HG03378 (cell line): ENCODE data around the gene PLPP7.

Experiments
- ATAC-seq: cut with Tn5 transposase; IDR thresholded peaks from one replicate; pipeline ENCODE4 v1.9.1; 2021; ENCODE audit warnings: mild to moderate bottlenecking, moderate library complexity; ENCODE audit not compliant: unreplicated experiment

PLPP7 gene

DNA sequence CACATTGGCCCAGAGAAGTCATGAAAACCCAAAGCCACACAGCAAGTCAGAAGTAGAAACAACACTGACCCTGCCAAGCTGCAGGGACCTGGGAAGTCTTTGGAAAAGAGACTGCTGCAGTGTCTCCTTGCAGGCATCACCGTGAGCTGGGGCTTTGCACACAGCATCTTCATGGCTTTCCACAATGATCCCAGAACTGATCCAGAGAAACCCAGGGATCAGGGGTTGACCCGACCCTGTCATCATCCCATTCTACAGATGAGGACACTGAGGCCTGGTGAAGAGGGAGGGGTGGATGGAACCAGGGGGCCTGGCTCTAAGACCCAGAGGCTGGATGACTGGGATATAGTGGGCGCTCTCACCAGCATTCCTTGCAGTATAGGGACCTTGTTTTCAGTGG is 8.9 kb upstream of the PLPP7 start:
- ATAC-seq = no peak

DNA sequence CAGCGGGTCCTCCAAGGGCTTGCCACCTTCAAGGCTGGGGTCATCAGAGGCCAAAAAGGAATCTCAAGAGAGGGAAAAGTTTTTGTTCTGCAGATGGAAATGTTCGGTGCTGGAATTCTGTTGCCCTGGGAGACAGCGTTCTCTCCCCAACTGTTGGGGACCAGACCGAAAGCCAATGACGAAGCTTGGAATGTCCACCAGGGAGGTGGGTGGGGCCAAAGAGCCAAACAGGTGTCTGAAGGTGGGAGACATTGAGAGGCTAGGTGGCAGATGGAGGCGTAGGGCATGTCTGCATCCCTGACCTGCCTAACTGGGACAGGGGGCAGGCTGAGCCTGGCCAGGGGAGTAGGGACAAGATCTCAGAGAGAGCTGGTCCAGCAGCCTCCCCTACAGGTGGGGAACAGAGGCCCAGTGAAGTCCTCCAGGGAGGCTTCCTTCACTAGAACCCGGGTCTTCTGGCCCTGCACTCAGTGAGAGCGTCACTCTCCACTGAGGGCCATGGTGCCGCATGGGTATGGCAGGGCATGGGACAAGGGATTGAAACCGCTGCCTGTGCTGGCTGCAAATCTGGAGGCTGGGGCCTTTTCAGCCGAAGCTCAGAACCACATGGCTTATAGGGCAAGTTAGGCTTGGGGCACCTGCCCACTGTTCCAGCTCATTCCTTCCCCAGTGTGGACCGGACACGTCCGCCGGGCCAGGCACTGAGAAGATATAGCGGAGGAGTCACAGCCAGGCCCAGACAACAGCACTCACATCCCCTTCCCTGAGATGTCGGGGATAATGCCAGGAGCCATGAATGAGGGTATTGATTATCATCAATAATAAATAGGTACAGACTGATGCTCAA is 8.2 kb upstream of the PLPP7 start:
- no peak for ATAC-seq

DNA sequence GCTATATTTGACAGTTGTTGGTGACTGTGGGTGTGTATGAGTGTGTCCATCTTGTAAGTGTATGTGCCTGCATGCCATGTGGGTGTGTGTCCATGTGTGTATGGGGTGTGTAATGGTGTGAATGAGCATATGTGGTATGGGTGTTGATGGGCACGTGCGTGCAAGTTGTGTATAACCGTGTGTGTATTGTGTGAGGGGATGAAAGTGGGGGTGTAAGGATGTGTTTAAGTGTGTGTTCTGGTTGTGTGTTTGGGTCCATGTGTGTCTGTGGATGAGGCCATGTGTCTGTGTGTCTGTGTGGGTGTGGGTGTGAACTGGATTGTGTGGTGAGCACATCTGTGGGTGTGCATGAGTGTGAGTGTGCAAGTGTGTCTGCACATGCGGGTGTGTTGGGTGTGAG is 7.3 kb upstream of the PLPP7 start:
- ATAC-seq = no peak

DNA sequence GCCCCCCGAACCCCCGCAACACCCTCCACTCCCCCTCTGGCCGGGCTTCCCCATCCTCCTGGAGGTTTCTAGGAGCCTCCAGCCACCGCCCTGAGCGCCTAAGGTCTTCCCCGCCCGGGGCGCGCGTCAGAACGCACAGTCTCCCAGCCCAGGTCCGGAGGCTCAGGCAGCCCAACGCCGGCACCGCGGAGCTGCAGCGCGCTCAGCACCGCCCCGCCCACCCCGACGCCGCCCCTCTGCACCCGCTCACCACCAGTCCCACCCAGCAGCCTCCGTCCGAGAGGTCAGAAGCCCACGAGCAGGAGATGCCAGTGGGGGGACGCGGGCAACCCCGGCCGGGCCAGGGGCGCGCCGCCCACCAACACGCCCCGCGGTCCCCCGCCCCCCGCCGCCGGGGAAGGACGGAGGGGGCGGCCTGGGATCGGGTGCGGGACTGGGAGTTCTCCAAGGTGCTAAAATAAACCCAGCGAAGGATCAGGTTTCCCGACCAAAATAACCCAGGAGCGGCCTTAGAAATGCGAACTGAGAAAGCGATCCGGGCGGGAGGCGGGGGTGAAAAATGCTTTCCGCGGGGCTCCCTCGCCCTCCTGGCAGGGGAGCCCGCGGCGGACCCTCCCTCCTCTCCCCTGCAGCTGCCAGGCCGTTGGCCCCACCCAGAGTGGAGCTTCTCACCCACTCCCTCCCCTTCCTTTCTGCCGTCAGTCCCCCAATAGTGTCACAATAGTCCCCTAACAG is 6.7 kb upstream of the PLPP7 start:
- ATAC-seq = no peak

DNA sequence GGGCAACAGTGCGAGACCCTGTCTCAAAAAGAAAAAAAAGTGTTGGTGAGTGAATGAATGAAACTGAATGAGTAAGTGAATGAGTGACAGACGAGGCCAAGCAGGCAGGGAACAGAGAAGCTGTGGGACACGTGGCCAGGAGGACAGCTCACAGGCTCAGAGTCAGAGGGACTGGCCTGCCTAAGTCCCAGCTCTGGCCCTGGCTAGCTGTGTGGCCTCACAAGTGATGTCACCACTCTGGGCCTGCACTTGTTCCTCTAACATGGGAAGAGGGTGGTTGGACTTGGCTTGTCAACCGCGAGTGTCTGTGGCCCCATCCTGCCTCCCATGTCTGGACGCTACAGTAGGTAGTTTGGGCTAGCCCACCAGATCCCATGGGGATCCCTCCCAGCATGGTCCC is 4.7 kb upstream of the PLPP7 start:
- ATAC-seq = no peak

DNA sequence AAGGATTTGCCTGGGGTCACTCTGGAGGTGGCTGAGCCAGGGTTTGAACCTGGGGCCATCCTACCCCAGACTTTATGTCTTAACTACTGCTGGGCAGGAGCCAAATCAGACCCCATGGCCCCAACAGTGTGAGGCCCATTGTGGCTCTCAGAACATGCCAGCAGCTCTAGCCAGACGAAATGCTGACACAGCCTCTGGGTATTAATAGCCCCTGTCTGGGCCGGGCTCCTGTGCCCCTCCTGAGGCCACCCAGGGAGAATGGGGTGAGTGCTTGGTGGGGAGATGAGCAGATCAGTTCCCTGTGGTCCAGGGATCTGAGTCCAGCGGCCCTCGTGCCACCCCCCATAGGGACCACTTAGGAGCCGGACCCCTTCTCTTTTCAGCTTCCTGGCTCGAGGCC is 2.2 kb upstream of the PLPP7 start:
- ATAC-seq = no peak

DNA sequence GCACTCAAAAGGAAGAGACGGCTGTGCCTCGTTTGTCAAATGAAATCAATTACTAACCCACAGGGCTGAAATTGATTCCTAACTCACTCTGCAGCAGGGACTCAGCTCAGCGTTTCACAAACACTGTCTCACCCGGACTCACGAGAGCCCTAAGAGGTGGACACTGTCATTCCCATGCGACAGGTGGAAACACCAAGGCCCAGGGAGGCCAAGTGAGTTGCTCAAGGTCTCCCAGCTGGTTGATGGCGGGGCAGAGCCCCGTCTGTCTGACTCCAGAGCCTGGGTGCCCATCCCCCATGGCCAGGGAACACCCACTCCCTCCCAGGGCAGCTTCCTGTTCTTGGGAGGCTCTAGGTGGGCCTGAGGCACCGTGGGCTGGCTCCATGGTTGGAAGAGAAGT is 1.3 kb upstream of the PLPP7 start:
- ATAC-seq = no peak

DNA sequence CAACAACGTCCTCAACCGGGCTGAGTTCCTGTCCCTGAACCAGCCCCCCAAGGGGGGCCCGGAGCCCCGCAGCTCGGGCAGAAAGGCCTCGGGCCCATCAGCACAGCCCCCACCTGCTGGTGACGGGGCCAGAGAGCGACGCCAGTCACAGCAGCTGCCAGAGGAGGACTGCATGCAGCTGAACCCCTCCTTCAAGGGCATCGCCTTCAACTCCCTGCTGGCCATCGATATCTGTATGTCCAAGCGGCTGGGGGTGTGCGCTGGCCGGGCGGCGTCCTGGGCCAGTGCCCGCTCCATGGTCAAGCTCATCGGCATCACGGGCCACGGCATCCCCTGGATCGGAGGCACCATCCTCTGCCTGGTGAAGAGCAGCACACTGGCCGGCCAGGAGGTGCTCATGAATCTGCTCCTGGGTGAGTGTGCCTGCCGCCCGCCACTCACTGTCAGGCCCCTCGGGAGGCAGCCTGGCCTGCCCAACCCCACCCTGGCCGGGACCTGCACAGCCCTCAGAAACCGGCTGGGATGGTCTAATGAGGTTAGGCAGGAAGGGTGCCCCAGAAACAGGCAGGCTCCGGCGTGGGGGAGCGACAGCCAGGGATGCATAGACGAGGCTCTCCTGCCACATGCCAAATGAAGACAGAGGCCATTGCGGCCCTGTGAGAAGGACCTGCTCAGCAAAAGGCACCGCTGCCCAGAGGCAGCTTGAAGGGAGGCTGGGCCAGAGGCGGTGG is 678 bp downstream of the PLPP7 start:
- ATAC-seq = no peak

DNA sequence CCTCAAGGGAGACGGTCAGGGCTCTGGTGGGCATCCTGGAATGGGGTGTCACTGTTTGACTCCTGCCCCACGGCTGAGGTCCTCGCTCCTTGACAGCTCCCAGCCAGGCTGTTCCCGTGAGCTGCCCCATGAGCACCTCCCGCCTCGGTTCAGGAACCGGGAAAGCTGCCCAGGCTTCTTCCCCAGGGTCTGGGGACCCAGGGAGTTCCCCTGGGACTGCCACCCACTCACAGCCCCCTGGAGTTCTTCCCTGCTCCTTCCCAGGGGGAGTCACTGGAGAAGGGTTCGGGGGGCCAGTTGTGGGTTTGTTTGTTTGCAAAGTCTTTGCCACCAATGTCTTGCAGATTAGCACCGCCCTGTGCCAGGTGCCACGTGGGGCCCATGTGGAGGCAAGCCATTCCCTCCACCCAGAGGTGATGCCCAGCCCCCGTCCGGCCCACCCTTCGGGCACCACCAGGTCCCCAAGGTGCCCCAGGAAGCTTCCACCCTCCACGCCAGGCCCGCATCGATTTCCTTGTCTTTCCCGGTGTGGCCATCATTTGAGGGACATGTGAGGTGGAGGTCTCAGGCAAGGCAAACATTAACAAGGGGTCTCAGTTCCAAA is 1.3 kb downstream of the PLPP7 start:
- no peak for ATAC-seq

DNA sequence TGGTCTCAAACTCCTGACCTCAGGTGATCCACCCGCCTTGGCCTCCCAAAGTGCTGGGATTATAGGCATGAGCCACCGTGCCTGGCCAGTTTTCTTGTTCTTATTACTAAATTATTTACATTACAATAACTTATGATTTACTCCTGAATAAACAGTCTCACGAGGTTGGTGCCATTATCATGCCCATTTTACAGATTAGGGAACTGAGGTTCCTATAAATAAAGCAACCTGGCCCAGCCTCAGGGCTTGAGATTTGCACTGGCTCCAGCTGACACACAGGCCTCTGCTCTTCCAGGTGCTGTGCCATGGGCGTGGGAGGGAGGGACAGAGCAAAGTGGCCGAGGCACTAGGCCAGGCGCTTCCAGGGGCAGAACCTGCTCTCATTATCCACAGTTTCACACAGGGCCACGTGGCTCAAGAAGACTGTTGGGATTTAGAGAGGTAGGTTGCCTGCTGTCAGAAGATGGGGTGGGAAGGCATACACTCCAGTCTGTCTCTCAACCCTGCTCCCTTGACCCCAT is 2.3 kb downstream of the PLPP7 start:
- no peak for ATAC-seq

DNA sequence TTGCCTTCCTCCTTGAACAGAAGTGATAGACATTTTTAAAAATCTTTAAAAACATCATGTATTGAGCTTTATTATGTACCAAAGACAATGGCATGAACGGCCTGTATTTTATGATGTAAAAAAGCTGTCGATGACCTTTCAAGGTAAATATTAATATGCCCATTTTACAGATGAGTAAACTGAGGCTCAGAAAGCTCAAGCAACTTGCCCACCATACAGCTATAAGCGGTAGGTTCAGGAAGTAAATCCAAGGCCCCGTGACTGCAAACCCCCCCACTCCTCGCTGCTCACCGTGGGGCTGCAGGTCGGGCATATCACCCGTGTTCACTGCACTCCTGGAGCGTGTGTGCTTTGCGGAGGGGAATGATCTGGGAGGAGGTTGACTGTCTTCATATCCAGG is 3.4 kb downstream of the PLPP7 start:
- no peak for ATAC-seq

DNA sequence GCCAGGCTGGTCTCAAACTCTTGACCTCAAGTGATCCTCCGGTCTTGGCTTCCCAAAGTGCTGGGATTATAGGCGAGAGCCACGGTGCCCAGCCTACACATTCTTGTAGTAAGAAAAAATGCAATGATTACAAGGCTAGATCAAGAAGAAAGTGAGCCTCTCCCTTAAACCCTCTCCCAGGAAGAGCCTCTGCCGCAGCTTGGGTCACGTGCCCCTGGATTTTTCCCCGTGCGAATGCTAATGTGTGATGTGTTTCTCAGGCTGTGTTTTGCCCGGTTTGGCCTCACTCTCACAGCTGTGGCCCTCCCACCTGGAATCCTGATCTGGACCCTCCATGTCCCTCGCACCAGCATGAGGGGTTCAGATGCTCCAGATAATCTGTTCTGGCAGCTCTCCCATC is 6.9 kb downstream of the PLPP7 start:
- no peak for ATAC-seq

DNA sequence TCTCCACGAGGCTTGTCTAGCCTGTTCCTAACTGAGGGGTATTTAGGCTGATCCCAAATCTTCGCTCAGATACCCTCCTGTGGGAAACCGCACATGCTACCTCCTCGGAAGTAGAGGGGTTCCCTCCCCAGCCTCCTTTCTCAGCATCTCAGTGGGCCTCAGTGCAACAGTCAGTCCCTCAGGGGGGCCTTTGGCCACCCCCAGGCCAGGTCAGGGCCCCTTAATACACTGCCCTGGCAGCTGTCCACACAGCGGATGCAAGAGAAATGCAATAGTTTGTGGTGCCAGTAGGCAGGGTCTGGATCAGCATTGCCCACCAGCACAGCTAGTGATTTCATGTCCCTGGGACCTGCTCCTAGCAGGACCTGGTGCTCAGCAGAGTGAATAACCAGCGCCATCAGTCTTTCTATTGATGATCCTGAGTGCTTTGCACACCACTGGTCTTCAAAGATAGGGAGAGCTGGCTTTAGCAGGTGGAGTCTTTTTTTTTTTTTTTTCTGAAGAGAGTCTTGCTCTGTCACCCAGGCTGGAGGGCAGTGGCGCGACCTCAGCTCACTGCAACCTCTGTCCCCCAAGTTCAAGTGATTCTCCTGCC is 7.5 kb downstream of the PLPP7 start:
- no peak for ATAC-seq

DNA sequence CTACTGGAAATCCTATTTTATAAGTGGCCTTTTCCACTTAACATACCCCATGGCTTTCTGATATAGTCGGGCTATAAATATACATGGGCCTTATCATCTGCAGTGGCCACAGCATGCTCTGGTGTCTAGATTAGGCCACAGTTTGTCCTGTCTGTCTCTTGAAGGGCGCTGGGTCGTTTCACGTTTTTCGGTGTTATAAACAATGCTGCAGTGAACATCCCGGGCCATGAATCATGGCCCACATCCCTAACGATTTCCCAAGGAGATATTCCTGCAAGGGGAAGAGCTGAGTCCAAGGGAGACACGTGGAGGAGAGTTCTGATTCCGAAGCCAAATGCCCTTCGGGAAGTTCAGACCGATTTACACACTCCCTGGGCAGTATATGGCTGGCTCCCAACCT is 8.4 kb downstream of the PLPP7 start:
- no peak for ATAC-seq

DNA sequence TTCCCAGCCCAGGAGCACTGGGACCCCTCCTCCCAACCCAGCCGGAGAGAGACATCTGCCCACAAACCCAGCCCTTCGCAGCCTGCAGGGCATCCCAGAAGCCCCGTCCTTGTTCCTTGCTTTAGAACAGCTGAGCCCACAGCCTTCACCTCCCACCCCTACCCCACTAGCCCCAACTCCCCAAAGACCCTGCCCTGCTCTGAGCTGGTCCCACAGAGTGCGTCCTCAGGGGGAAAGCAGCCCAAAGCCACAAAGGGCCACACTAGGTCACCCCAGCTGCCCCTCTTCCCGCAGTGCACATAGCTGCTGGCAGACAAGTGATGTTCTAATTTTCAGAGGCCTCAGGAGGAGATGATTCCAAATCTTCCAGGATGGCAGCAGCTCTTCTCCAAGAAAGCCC is 8.8 kb downstream of the PLPP7 start:
- no peak for ATAC-seq

DNA sequence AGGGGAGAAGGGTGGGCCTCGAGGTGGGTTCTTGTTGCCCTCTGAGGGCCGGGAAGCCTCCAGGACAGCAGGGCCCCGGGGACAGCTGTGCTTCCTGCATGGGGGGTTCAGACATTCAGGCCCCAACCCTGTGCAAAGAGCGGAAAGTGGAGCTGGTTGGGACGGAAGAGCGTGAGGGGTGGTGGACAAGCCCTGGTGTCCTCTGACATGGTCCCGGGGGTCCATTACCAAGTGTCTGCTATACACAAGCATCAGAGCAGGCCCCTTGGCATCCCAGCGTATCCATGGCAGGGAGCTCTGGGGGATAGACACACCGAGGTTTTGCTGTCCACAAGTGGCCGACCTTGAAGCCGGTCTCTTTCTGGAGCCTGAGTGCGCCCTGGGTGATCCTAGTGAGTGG is 9.3 kb downstream of the PLPP7 start:
- ATAC-seq = no peak

DNA sequence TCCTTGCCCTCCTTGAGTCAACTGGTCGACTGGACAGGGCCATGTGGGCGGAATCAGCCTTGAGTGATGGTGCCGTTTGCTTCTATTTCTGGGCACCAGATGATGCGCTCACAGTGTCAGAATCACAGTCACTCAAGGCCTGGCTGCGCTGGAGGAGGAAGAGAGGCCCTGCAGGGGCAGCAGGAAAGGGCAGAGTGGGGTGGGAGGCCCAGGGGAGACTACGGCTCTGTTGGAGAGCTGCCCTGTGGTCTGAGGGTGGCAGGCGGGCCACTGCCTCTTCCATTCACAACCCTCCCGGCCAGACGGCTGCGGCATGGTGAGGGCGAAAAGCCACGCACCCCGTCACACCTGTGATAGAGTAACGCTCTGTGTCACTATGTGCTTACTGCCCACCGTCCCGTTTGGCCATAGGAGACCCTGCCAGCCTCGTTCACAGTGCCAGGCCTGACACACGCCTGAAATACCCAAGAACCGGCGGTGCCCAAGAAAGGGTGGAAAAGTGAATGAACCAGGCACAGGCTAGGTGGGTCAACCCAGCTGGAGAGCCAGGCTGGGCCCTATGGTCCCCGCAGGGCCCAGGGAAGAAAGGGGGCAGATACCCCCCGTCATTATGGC is 9.9 kb downstream of the PLPP7 start:
- no peak for ATAC-seq

DNA sequence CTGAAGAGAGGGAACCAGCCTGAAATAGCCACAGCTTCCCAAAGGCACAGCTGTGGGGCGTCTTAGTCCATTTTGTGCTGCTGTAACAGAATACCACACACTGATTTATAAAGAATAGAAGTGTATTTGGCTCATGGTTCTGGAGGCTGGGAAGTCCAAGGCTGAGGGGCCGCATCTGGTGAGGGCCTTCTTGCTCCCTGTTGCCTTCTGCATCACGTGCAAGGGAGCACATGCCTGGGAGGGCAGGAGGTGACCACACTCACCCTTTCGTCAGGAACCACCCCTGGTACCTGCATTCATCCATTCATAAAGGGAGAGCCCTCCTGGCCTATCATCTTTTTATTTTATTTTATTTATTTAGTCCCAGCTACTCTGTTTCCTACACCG is 10.4 kb downstream of the PLPP7 start:
- no peak for ATAC-seq

DNA sequence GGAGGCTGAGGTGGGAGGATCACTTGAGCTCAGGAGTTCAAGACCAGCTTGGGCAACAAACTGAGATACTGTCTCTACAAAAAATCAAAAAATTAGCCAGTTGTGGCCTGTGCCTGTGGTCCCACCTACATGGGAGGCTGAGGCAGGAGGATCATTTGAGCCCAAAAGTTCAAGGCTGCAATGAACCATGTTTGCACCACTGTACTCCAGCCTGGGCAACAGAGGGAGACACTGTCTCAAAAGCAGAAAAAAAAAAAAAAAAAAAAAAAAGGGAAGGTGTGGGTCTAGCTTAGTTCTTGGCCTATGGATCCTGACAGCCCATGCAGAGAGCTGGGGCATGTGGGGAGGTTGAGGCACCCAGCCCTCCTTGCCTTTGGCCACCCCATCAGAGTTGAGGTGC is 10.9 kb downstream of the PLPP7 start:
- ATAC-seq = no peak
